B cell (primary cell): ENCODE results near the gene DHX34. TPM values are rescaled to one million over a fixed set of nuclear protein-coding genes. Genes with fewer than 3 reads are reported as not detected.

Experiments
- ATAC-seq: fragments of 200-7000 bp; cut with Tn5 transposase; one replicate; pipeline ENCODE4 v1.10.0; 2021; ENCODE audit warnings: low read depth, mild to moderate bottlenecking, moderate number of reproducible peaks, moderate library complexity
- CTCF ChIA-PET: fragments of 350-600 bp; sonication (Branson Sonifier 250); formaldehyde crosslinking; loops from one replicate; lab custom pipeline; 2021; ENCODE audit warnings: antibody characterized with exemption, inconsistent platforms; lab: Charles Lee
- POLR2A ChIA-PET: fragments of 350-600 bp; sonication (Branson Sonifier 250); formaldehyde crosslinking; loops from one replicate; lab custom pipeline; 2021; ENCODE audit warnings: antibody characterized with exemption; lab: Charles Lee
- DNase-seq: peaks from one replicate; pipeline ENCODE4 v3.0.0; 2013
- H2AFZ ChIP-seq: 2 replicates; pipeline ENCODE4 v1.6.1; 2012; ENCODE audit warnings: mild to moderate bottlenecking, low read depth, low read length; ENCODE audit not compliant: insufficient read depth, poor library complexity, severe bottlenecking
- H3K27ac ChIP-seq, 2 donors: 1 replicate in 1 of 2; 2 replicates in 1 of 2; pipeline ENCODE4 v1.5.1; 2012 to 2013; ENCODE audit warnings: low read length in 2 of 2, mild to moderate bottlenecking in 2 of 2, moderate library complexity in 1 of 2
- H3K27me3 ChIP-seq, 4 experiments: fragments of 200-600 bp in 1 of 4; sonication (generic) in 1 of 4; replicated peaks in 1 of 4; 1 replicate in 2 of 4; 2 replicates in 2 of 4; pipeline versions ENCODE4 v1.6.1 to v1.7.0; 2013 to 2016; ENCODE audit warnings: low read length in 3 of 4, mild to moderate bottlenecking in 2 of 4, mixed read lengths in 1 of 4, moderate library complexity in 1 of 4; ENCODE audit not compliant: insufficient read depth in 4 of 4, control insufficient read depth in 3 of 4; ENCODE audit errors: control extremely low read depth in 1 of 4
- H3K36me3 ChIP-seq, 2 experiments: replicated peaks in 1 of 2; 1 replicate in 1 of 2; 2 replicates in 1 of 2; pipeline versions ENCODE4 v1.6.1 to v1.7.1; 2013; ENCODE audit warnings: low read length in 1 of 2; ENCODE audit not compliant: insufficient read depth in 2 of 2, control insufficient read depth in 1 of 2; ENCODE audit errors: control extremely low read depth in 1 of 2, extremely low read depth in 1 of 2
- H3K4me1 ChIP-seq, 2 donors: fragments of 200-600 bp in 1 of 2; sonication (generic) in 1 of 2; 1 replicate in 1 of 2; 2 replicates in 1 of 2; pipeline versions ENCODE4 v1.5.1 to v1.6.1; 2013 to 2017; ENCODE audit warnings: low read length in 2 of 2; ENCODE audit not compliant: control insufficient read depth in 2 of 2, insufficient read depth in 2 of 2
- H3K4me2 ChIP-seq: replicated peaks from 2 replicates; pipeline ENCODE3; 2012; ENCODE audit warnings: mild to moderate bottlenecking, low read depth, low read length; ENCODE audit not compliant: poor library complexity, severe bottlenecking
- H3K4me3 ChIP-seq, 5 experiments: fragments of 200-600 bp in 1 of 5; sonication (generic) in 1 of 5; 1 replicate in 3 of 5; 2 replicates in 2 of 5; pipeline versions ENCODE4 v1.5.1 to v1.7.0; 2011 to 2016; ENCODE audit warnings: low read length in 4 of 5, mild to moderate bottlenecking in 4 of 5, low read depth in 2 of 5, control low read depth in 1 of 5, moderate library complexity in 1 of 5; ENCODE audit not compliant: insufficient read depth in 1 of 5; ENCODE audit errors: control extremely low read depth in 1 of 5, extremely low read depth in 1 of 5
- H3K79me2 ChIP-seq: fragments of 200-600 bp; sonication (generic); one replicate; pipeline ENCODE4 v1.6.0; 2016; ENCODE audit warnings: low read length; ENCODE audit not compliant: control insufficient read depth, insufficient read depth
- H3K9ac ChIP-seq: fragments of 200-600 bp; sonication (generic); 2 replicates; pipeline ENCODE4 v1.6.1; 2017; ENCODE audit warnings: mild to moderate bottlenecking, low read length, moderate library complexity
- H3K9me3 ChIP-seq, 3 donors: one replicate each; pipeline versions ENCODE4 v1.6.1 to v1.7.1; 2013; ENCODE audit warnings: low read length in 2 of 3; ENCODE audit not compliant: control insufficient read depth in 2 of 3, insufficient read depth in 1 of 3; ENCODE audit errors: control extremely low read depth in 1 of 3
- H4K20me1 ChIP-seq: 2 replicates; pipeline ENCODE4 v1.6.0; 2012; ENCODE audit warnings: mild to moderate bottlenecking, low read length; ENCODE audit not compliant: insufficient read depth, control insufficient read depth, poor library complexity, severe bottlenecking
- H3K27ac Mint-ChIP-seq: one replicate; pipeline ENCODE4 v1.8.0; 2021; ENCODE audit warnings: mixed read lengths
- H3K27me3 Mint-ChIP-seq: one replicate; pipeline ENCODE4 v1.8.0; 2021; ENCODE audit warnings: mixed read lengths
- H3K4me1 Mint-ChIP-seq: one replicate; pipeline ENCODE4 v1.8.0; 2021; ENCODE audit warnings: mixed read lengths
- H3K4me3 Mint-ChIP-seq: one replicate; pipeline ENCODE4 v1.8.0; 2021; ENCODE audit warnings: mixed read lengths
- H3K9me3 Mint-ChIP-seq: one replicate; pipeline ENCODE4 v1.8.0; 2022; ENCODE audit warnings: mixed read lengths; ENCODE audit not compliant: insufficient read depth
- CTCF ChIP-seq: fragments of 200-600 bp; IDR thresholded peaks from one replicate; pipeline ENCODE4 v1.8.0; 2022; ENCODE audit warnings: antibody characterized with exemption, mild to moderate bottlenecking
- EZH2 ChIP-seq: IDR thresholded peaks from 2 replicates; pipeline ENCODE4 v1.6.1; 2012; ENCODE audit warnings: borderline replicate concordance, low read depth, mild to moderate bottlenecking, moderate library complexity, low read length; ENCODE audit not compliant: insufficient read depth, poor library complexity, severe bottlenecking
- WGBS: methylation state at CpG from one replicate; pipeline ENCODE4 v1.1.5; 2013; ENCODE audit warnings: missing lambda C conversion rate; ENCODE audit not compliant: insufficient coverage; 5-methylcytosine and 5-hydroxymethylcytosine counted together
- intact Hi-C: fragments of 100-400 bp; cut with micrococcal nuclease; formaldehyde crosslinking; loops from one replicate; pipeline ENCODE4 v1.10.0; 2022
- polyA plus RNA-seq: library from polyadenylated mRNA; depleted of rRNA; stranded (reverse); fragments of >200 nt; gene quantifications from 2 replicates; pipeline ENCODE4 v1.2.3, GENCODE V29; 2012
- total RNA-seq, 2 donors: library from RNA; stranded (reverse); fragments of 120-200 nt in 1 of 2; gene quantifications; 1 replicate in 1 of 2; 2 replicates in 1 of 2; pipeline versions ENCODE4 v1.2.3 to v1.2.4, GENCODE V29; 2013 to 2022

DHX34 gene
- total and polyA plus RNA-seq, 2 donors (not counting 1 experiment from before 2014, with no cell fraction given): 25.1 to 31.3 TPM

- H3K9ac ChIP-seq: no peak overlapping the region
- POLR2A ChIA-PET: no interaction called here
- WGBS: 98% methylated on average over 5 of the region's 6 CpGs
- no peaks in the 10 kb centered on the region for H3K27me3 ChIP-seq
- no peaks in the 10 kb centered on the region for H4K20me1 ChIP-seq
- no peak overlapping the region for H3K4me3 Mint-ChIP-seq
- TF ChIP-seq EZH2: no peak
- TF ChIP-seq CTCF: no peak
- no peak overlapping the region for H3K4me2 ChIP-seq
- H3K9me3 Mint-ChIP-seq: no peaks in the 10 kb centered on the region
- DNase-seq: no peak
- H2AFZ ChIP-seq: no peak overlapping the region
- no peak for ATAC-seq
- intact Hi-C loops: no loop called here
- peaks cover 9 to 15% of the 10 kb centered on the region in 2 donors for H3K4me1 ChIP-seq
- peaks cover 0 to 40% of the 10 kb centered on the region in 2 experiments for H3K36me3 ChIP-seq
- H3K9me3 ChIP-seq: peaks cover 0 to 13% (median 0%) of the 10 kb centered on the region in 3 donors
- peaks cover 17% of the 10 kb centered on the region for H3K4me1 Mint-ChIP-seq
- H3K4me3 ChIP-seq: no peak overlapping the region
- H3K27ac ChIP-seq: no peak overlapping the region
- H3K27me3 Mint-ChIP-seq: no peaks in the 10 kb centered on the region
- no peaks in the 10 kb centered on the region for H3K79me2 ChIP-seq
- CTCF ChIA-PET: interaction anchor here (1.1 kb wide), 1 partner anchor 10 kb away, joined by 3 read pairs; no protein-coding TSS in a partner anchor
- no peak overlapping the region for H3K27ac Mint-ChIP-seq
These were observed 31.4 kb downstream of the DHX34 start for GRCh38 chr19:47380559-47380958.

- H3K27ac Mint-ChIP-seq: no peak overlapping the region
- H3K36me3 ChIP-seq: peaks cover 0 to 34% of the 10 kb centered on the region in 2 experiments
These were observed 32.0 kb downstream of the DHX34 start for GRCh38 chr19:47381121-47381520.

More at GRCh38 chr19:47381121-47381520, 32.0 kb downstream of the DHX34 start:
- H3K4me2 ChIP-seq: no peak overlapping the region
- intact Hi-C loops: no loop called here
- CTCF ChIA-PET: interaction anchor here (0.9 kb wide), 1 partner anchor 32 kb away, joined by 3 read pairs; the partner anchor contains the start of gene DHX34
- no peak overlapping the region for H3K9ac ChIP-seq
- H2AFZ ChIP-seq: no peak overlapping the region
- H3K27me3 ChIP-seq: no peaks in the 10 kb centered on the region
- no peaks in the 10 kb centered on the region for H3K79me2 ChIP-seq
- Mint-ChIP-seq H3K4me3 (no peak overlapping the region), H3K27me3 (no peaks in the 10 kb centered on the region), H3K9me3 (no peaks in the 10 kb centered on the region), H3K4me1 (peaks cover 17% of the 10 kb centered on the region)
- no peak overlapping the region for H3K4me3 ChIP-seq
- ATAC-seq (no peak), DNase-seq (no peak)
- H3K9me3 ChIP-seq: peaks cover 0 to 13% (median 0%) of the 10 kb centered on the region in 3 donors
- WGBS: 97% methylated on average over 14 of the region's 14 CpGs
- no peaks in the 10 kb centered on the region for H4K20me1 ChIP-seq
- POLR2A ChIA-PET: interaction anchor here (0.5 kb wide), 1 partner anchor 1751 kb away, joined by 4 read pairs; no protein-coding TSS in a partner anchor
- TF ChIP-seq CTCF: no peak
- TF ChIP-seq EZH2: no peak
- H3K27ac ChIP-seq: peak overlapping the region in 1 of 2 donors; percentile 36
- peaks cover 9 to 15% of the 10 kb centered on the region in 2 donors for H3K4me1 ChIP-seq
